GM19395 (cell line): ENCODE results near the gene PRG2.

ENCODE experiments used
- ATAC-seq: cut with Tn5 transposase; IDR thresholded peaks from one replicate; pipeline ENCODE4 v1.9.1; 2021; ENCODE audit warnings: mild to moderate bottlenecking, moderate library complexity; ENCODE audit not compliant: unreplicated experiment

PRG2 gene

GRCh38 chr11:57390535-57390934, at the start of gene PRG2:
Gene PRG2, minus strand, starts transcription at chr11:57390650. Its CDS starts 706 bp downstream, at chr11:57389944.
- no peak for ATAC-seq

GRCh38 chr11:57439786-57440185, 49.3 kb upstream of the PRG2 start:
- no peak for ATAC-seq

- ATAC-seq, result no peak
Observed at GRCh38 chr11:57438345-57439285, 48.2 kb upstream of the PRG2 start.

GRCh38 chr11:57436031-57436430, 45.6 kb upstream of the PRG2 start:
- no peak for ATAC-seq

GRCh38 chr11:57434640-57435546, 44.4 kb upstream of the PRG2 start:
- no peak for ATAC-seq

GRCh38 chr11:57432714-57433163, 42.3 kb upstream of the PRG2 start:
- no peak for ATAC-seq

GRCh38 chr11:57432149-57432561, 41.7 kb upstream of the PRG2 start:
- no peak for ATAC-seq

GRCh38 chr11:57430952-57431351, 40.5 kb upstream of the PRG2 start:
- ATAC-seq, result no peak

- ATAC-seq, result no peak
Observed at GRCh38 chr11:57429946-57430345, 39.5 kb upstream of the PRG2 start.

- no peak for ATAC-seq
Observed at GRCh38 chr11:57428643-57429042, 38.2 kb upstream of the PRG2 start.

GRCh38 chr11:57427727-57428082, 37.3 kb upstream of the PRG2 start:
- ATAC-seq, result no peak

GRCh38 chr11:57426929-57427726, 36.7 kb upstream of the PRG2 start, which contains the start of gene SLC43A3:
Gene SLC43A3, minus strand, starts transcription at chr11:57427121. Its CDS starts 949 bp downstream, at chr11:57426172.
- peak; percentile 62 for ATAC-seq

- ATAC-seq, result peak; percentile 3
Observed at GRCh38 chr11:57426439-57426928, 36.0 kb upstream of the PRG2 start.

- no peak for ATAC-seq
Observed at GRCh38 chr11:57425565-57426438, 35.4 kb upstream of the PRG2 start.

- ATAC-seq, result peak; percentile 89
Observed at GRCh38 chr11:57424792-57425564, 34.5 kb upstream of the PRG2 start.

GRCh38 chr11:57424137-57424791, 33.8 kb upstream of the PRG2 start:
- no peak for ATAC-seq

- ATAC-seq, result no peak
Observed at GRCh38 chr11:57422669-57423068, 32.2 kb upstream of the PRG2 start.

- ATAC-seq, result no peak
Observed at GRCh38 chr11:57421805-57422204, 31.4 kb upstream of the PRG2 start.
